A549 (cell line): ENCODE results near the gene NKAIN2. TPM values are rescaled to one million over a fixed set of nuclear protein-coding genes. Genes with fewer than 3 reads are reported as not detected.

Experiments
- ATAC-seq, 2 experiments: fragments of 200-7000 bp in 1 of 2; fragments of >200 bp in 1 of 2; cut with Nextera tagmentation in 1 of 2; cut with Tn5 transposase in 1 of 2; 3 replicates each; pipeline versions ENCODE4 v1.8.0 to v1.9.1; 2018 to 2020; ENCODE audit warnings: mild to moderate bottlenecking in 1 of 2, moderate library complexity in 1 of 2
- CTCF ChIA-PET: fragments of 300-600 bp; sonication (Branson Sonifier 250); formaldehyde crosslinking; extraction: SDS; loops from one replicate; lab custom pipeline; 2021; ENCODE audit warnings: antibody characterized with exemption, inconsistent platforms; lab: Yijun Ruan, JAX
- POLR2A ChIA-PET: fragments of 350-600 bp; formaldehyde crosslinking; extraction: SDS; loops from one replicate; lab custom pipeline; 2021; ENCODE audit warnings: antibody characterized with exemption, inconsistent platforms; lab: Yijun Ruan, JAX
- DNase-seq, 2 experiments: peaks; one replicate each; pipeline versions ENCODE4 v3.0.0 to v3.0.0-alpha.2; 2011 to 2016; ENCODE audit warnings: low read depth in 1 of 2, low spot score in 1 of 2
- FAIRE-seq: peaks from 2 replicates; lab custom pipeline; 2011; peaks lifted over from hg19 to GRCh38; lab: Jason Lieb, UNC
- H3K27ac ChIP-seq, 2 experiments: fragments of >200 bp; sonication (Bioruptor Twin); formaldehyde crosslinking; 3 replicates each; pipeline ENCODE4 v1.5.1; 2016 to 2017
- H3K4me1 ChIP-seq: fragments of >200 bp; sonication (Bioruptor Twin); formaldehyde crosslinking; 3 replicates; pipeline ENCODE4 v1.6.1; 2016
- H3K4me2 ChIP-seq: fragments of >200 bp; sonication (Bioruptor Twin); formaldehyde crosslinking; 3 replicates; pipeline ENCODE4 v1.6.1; 2016
- H3K4me3 ChIP-seq: fragments of >200 bp; sonication (Bioruptor Twin); formaldehyde crosslinking; 3 replicates; pipeline ENCODE4 v1.5.1; 2016
- H3K9me3 ChIP-seq: fragments of >200 bp; sonication (Bioruptor Twin); formaldehyde crosslinking; 3 replicates; pipeline ENCODE4 v1.6.1; 2016
- BHLHE40 ChIP-seq: IDR thresholded peaks from 2 replicates; pipeline ENCODE4 v1.6.1; 2012; ENCODE audit warnings: low read depth, low read length, inconsistent platforms
- CBX2 ChIP-seq: fragments of 200-600 bp; sonication (generic); IDR thresholded peaks from 2 replicates; pipeline ENCODE4 v1.6.1; 2016; ENCODE audit warnings: low read depth, mild to moderate bottlenecking, borderline replicate concordance
- CBX8 ChIP-seq: fragments of 200-600 bp; sonication (generic); IDR thresholded peaks from 2 replicates; pipeline ENCODE4 v1.6.1; 2016
- CHD4 ChIP-seq: fragments of 200-600 bp; sonication (generic); IDR thresholded peaks from 2 replicates; pipeline ENCODE4 v1.6.1; 2016; ENCODE audit warnings: antibody characterized with exemption, mild to moderate bottlenecking, borderline replicate concordance
- EHMT2 ChIP-seq: fragments of 200-600 bp; sonication (generic); IDR thresholded peaks from 2 replicates; pipeline ENCODE4 v1.6.1; 2016; ENCODE audit warnings: antibody characterized with exemption, low read depth, mild to moderate bottlenecking, moderate library complexity
- EP300 ChIP-seq, 2 experiments: fragments of >200 bp; sonication (Bioruptor Twin); formaldehyde crosslinking; IDR thresholded peaks; 2 replicates in 1 of 2; 3 replicates in 1 of 2; pipeline ENCODE4 v1.6.1; 2016 to 2017
- ESRRA ChIP-seq: fragments of 150-350 bp; IDR thresholded peaks from 2 replicates; pipeline ENCODE4 v1.6.1; 2014; ENCODE audit warnings: mild to moderate bottlenecking, low read length, borderline replicate concordance
- FOSB ChIP-seq: fragments of 250-450 bp; sonication (Bioruptor Pico); IDR thresholded peaks from 2 replicates; pipeline ENCODE4 v1.5.0; 2020; ENCODE audit warnings: mild to moderate bottlenecking, moderate library complexity
- FOSL2 ChIP-seq, 2 experiments: fragments of 450-650 bp in 1 of 2; fragments of >200 bp in 1 of 2; sonication (Bioruptor Twin) in 1 of 2; formaldehyde crosslinking; IDR thresholded peaks; 2 replicates each; pipeline versions ENCODE4 v1.5.0 to v1.6.1; 2016 to 2020; ENCODE audit warnings: mild to moderate bottlenecking in 1 of 2, moderate library complexity in 1 of 2
- FOXS1 ChIP-seq: fragments of 250-450 bp; sonication (Bioruptor Pico); IDR thresholded peaks from 2 replicates; pipeline ENCODE4 v1.5.0; 2020; ENCODE audit warnings: mild to moderate bottlenecking, moderate library complexity
- HOXA7 ChIP-seq: fragments of 250-450 bp; sonication (Bioruptor Pico); IDR thresholded peaks from 2 replicates; pipeline ENCODE4 v1.5.0; 2020; ENCODE audit warnings: mild to moderate bottlenecking, moderate library complexity
- JUNB ChIP-seq: fragments of >200 bp; sonication (Bioruptor Twin); formaldehyde crosslinking; IDR thresholded peaks from 2 replicates; pipeline ENCODE4 v1.6.1; 2016
- MAFK ChIP-seq: fragments of 450-650 bp; IDR thresholded peaks from 2 replicates; pipeline ENCODE4 v1.6.1; 2014; ENCODE audit not compliant: partially characterized antibody
- NFE2L2 ChIP-seq: fragments of 150-350 bp; conservative IDR thresholded peaks from 2 replicates; pipeline ENCODE4 v1.6.1; 2014; ENCODE audit warnings: low read length
- NPAS2 ChIP-seq: fragments of 250-450 bp; sonication (Bioruptor Pico); IDR thresholded peaks from 2 replicates; pipeline ENCODE4 v1.8.0; 2022; ENCODE audit warnings: mild to moderate bottlenecking, moderate library complexity, borderline replicate concordance
- NR3C1 ChIP-seq: fragments of >200 bp; sonication (Bioruptor Twin); formaldehyde crosslinking; IDR thresholded peaks from 3 replicates; pipeline ENCODE4 v1.6.1; 2017
- POLR2A ChIP-seq: IDR thresholded peaks from 2 replicates; pipeline ENCODE4 v1.6.1; 2012; ENCODE audit warnings: mild to moderate bottlenecking, low read length
- RAD21 ChIP-seq, 2 experiments: fragments of >200 bp in 1 of 2; sonication (Bioruptor Twin) in 1 of 2; formaldehyde crosslinking in 1 of 2; IDR thresholded peaks in 1 of 2; conservative IDR thresholded peaks in 1 of 2; 2 replicates in 1 of 2; 3 replicates in 1 of 2; pipeline ENCODE4 v1.6.1; 2012 to 2018; ENCODE audit warnings: inconsistent platforms in 1 of 2
- RARB ChIP-seq: fragments of 250-450 bp; sonication (Bioruptor Pico); IDR thresholded peaks from 2 replicates; pipeline ENCODE4 v1.8.0; 2021; ENCODE audit warnings: mild to moderate bottlenecking, moderate library complexity
- RCOR1 ChIP-seq: fragments of 150-350 bp; IDR thresholded peaks from 2 replicates; pipeline ENCODE4 v1.6.1; 2014; ENCODE audit warnings: antibody characterized with exemption, low read length, low read depth
- SMC3 ChIP-seq: fragments of >200 bp; sonication (Bioruptor Twin); formaldehyde crosslinking; IDR thresholded peaks from 3 replicates; pipeline ENCODE4 v1.6.1; 2018; ENCODE audit warnings: inconsistent platforms
- SREBF2 ChIP-seq: fragments of 450-650 bp; IDR thresholded peaks from 2 replicates; pipeline ENCODE4 v1.6.1; 2014; ENCODE audit warnings: mild to moderate bottlenecking, moderate library complexity
- ZC3H11A ChIP-seq: fragments of 450-650 bp; IDR thresholded peaks from 2 replicates; pipeline ENCODE4 v1.6.1; 2014; ENCODE audit warnings: antibody characterized with exemption, mild to moderate bottlenecking
- ZNF302 ChIP-seq: fragments of 250-450 bp; sonication (Bioruptor Pico); IDR thresholded peaks from 2 replicates; pipeline ENCODE4 v1.9.0; 2021; ENCODE audit warnings: inconsistent platforms, mild to moderate bottlenecking, moderate library complexity
- WGBS: methylation state at CpG from one replicate; pipeline ENCODE4 v1.1.6; 2017; ENCODE audit errors: missing lambda C conversion rate; 5-methylcytosine and 5-hydroxymethylcytosine counted together
- polyA plus RNA-seq, 4 experiments: library from polyadenylated mRNA; depleted of rRNA in 3 of 4; stranded (reverse); fragments of >200 nt; fragmentation: RNase III in 1 of 4; extraction: RNeasy Plus Mini Kit Qiagen cat#74134 plus additional on column Dnase treatment in 1 of 4; gene quantifications; 2 replicates in 3 of 4; 3 replicates in 1 of 4; pipeline ENCODE4 v1.2.3, GENCODE V29; 2011 to 2017
- TF ChIP-seq, protein P1 (sequence below): IDR thresholded peaks from 2 replicates; pipeline ENCODE4 v1.6.1; 2012
- TF ChIP-seq, protein P2 (sequence below): IDR thresholded peaks from 2 replicates; pipeline ENCODE4 v1.6.1; 2012; ENCODE audit warnings: low read depth, borderline replicate concordance
- TF ChIP-seq, protein P3 (sequence below): fragments of >200 bp; sonication (Bioruptor Twin); formaldehyde crosslinking; IDR thresholded peaks from 3 replicates; pipeline ENCODE4 v1.5.1; 2016
- TF ChIP-seq, protein P4 (sequence below): fragments of 250-450 bp; sonication (Bioruptor Pico); IDR thresholded peaks from 2 replicates; pipeline ENCODE4 v1.5.0; 2021; ENCODE audit warnings: mild to moderate bottlenecking, moderate library complexity, borderline replicate concordance

The NKAIN2 gene
- polyA plus RNA-seq, 2 of the 4 experiments (the other 2 are of a cell fraction) = not detected

DNA sequence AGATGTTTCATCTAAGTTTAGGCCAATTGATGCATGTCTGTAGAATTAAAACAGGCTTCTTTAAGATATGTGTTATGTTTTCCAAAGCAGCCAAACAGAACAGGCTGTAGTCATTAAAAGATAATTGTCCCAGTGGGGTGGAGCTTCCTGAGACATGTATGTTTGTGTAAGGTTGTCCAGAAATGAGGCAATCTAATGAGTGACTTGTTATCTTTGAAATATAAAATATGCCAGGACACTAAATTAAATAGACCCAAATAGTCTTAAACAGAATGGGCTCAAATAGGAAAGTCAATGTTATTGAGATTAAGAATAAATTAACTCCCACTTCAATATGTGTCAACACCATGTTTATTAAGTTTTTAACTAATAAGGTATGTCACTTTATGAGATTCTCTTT lies 953.9 kb downstream of the NKAIN2 start:
- no peak for FAIRE-seq
- H3K9me3 ChIP-seq = no peaks in the 10 kb centered on the region
- no peak overlapping the region for H3K4me2 ChIP-seq
- CTCF ChIA-PET = no interaction called here
- POLR2A ChIA-PET = no interaction called here
- H3K4me3 ChIP-seq = no peak overlapping the region
- TF ChIP-seq FOSL2 (IDR thresholded peaks at IDR 0.05) (no peak), FOSL2 (CRISPR knock-in tag; IDR thresholded peaks at IDR 0.05) (no peak), POLR2A (no peak), JUNB (no peak), RARB (CRISPR knock-in tag) (no peak), HOXA7 (CRISPR knock-in tag) (no peak), CHD4 (no peak), ESRRA (no peak), MAFK (no peak), FOSB (CRISPR knock-in tag) (no peak), ZNF302 (CRISPR knock-in tag) (no peak), RCOR1 (no peak), NPAS2 (CRISPR knock-in tag) (no peak), NR3C1 (no peak)
- TF ChIP-seq, protein P1, sequence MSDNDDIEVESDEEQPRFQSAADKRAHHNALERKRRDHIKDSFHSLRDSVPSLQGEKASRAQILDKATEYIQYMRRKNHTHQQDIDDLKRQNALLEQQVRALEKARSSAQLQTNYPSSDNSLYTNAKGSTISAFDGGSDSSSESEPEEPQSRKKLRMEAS = no peak
- TF ChIP-seq, protein P2, sequence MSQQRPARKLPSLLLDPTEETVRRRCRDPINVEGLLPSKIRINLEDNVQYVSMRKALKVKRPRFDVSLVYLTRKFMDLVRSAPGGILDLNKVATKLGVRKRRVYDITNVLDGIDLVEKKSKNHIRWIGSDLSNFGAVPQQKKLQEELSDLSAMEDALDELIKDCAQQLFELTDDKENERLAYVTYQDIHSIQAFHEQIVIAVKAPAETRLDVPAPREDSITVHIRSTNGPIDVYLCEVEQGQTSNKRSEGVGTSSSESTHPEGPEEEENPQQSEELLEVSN = no peak
- TF ChIP-seq, protein P3, sequence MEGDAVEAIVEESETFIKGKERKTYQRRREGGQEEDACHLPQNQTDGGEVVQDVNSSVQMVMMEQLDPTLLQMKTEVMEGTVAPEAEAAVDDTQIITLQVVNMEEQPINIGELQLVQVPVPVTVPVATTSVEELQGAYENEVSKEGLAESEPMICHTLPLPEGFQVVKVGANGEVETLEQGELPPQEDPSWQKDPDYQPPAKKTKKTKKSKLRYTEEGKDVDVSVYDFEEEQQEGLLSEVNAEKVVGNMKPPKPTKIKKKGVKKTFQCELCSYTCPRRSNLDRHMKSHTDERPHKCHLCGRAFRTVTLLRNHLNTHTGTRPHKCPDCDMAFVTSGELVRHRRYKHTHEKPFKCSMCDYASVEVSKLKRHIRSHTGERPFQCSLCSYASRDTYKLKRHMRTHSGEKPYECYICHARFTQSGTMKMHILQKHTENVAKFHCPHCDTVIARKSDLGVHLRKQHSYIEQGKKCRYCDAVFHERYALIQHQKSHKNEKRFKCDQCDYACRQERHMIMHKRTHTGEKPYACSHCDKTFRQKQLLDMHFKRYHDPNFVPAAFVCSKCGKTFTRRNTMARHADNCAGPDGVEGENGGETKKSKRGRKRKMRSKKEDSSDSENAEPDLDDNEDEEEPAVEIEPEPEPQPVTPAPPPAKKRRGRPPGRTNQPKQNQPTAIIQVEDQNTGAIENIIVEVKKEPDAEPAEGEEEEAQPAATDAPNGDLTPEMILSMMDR = no peak
- ATAC-seq = no peak
- H3K27ac ChIP-seq = no peak overlapping the region
- H3K4me1 ChIP-seq = no peaks in the 10 kb centered on the region
- no peak for DNase-seq

DNA sequence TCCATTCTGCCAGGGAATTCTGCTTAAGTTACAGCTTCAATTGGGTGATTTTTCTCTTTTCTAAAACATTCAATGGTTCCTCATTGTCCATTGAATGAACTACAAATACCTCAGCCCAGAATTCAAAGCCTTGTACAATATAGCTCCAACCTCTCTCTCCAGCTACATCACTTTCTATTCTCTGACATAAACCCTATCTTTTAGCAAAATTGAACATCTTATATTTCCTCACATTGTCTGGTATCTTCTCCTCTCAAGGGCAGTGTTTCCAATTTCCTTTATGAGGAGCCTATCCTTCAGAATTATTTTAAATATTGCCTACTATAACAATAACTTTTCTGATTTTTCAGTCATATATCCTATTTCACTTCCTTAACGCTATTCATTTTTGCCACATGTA lies 955.0 kb downstream of the NKAIN2 start:
- no peak for DNase-seq
- WGBS = 8% methylated on average over 1 of the region's 1 CpG
- no peaks in the 10 kb centered on the region for H3K4me1 ChIP-seq
- H3K9me3 ChIP-seq = no peaks in the 10 kb centered on the region
- H3K4me2 ChIP-seq = no peak overlapping the region
- ChIA-PET POLR2A (no interaction called here), CTCF (no interaction called here)
- H3K27ac ChIP-seq = no peak overlapping the region
- no peak overlapping the region for H3K4me3 ChIP-seq
- no peak for ATAC-seq
- TF ChIP-seq ESRRA = no peak
- TF ChIP-seq CBX8 = no peak
- no peak for FAIRE-seq

DNA sequence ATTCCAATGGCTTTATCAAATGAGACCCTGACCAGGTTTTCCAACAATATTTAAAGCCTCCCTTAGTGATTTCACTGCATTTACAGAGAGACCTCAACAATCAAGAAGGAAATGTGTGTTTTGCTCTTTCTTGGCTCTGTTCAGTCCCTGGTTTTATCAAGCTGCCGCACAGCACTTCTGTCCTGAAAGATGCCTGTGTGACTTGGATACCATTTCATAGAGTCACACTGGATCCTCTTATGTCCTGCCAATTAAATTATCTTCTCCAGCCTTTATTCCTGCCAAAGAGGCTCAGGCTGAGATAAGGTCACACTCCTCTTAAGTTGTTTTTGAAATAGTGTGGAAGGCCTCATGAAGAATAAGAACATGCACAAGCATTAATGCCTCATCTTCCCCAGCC lies 961.6 kb downstream of the NKAIN2 start:
- CTCF ChIA-PET = no interaction called here

DNA sequence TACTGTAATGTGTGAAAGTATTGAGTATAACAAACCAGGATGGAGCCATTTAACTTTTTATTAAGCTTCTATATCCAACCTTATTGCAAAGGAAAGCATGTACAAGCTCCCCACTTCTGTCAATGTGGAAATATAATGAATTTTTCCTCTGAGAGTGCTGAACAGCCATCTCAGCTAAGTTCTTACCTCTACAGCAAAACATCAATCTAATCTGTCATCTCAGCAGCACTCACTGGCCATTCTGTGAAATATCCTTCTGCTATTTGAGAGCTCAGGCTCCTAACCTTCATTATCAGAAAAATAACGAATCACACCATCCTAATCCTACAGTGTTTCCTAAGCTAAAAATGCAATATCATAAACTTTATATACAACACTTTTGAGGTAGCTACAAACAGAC lies 964.6 kb downstream of the NKAIN2 start:
- Histone ChIP-seq H3K4me2 (no peak overlapping the region), H3K9me3 (no peaks in the 10 kb centered on the region), H3K4me3 (no peak overlapping the region), H3K27ac (no peak overlapping the region), H3K4me1 (no peaks in the 10 kb centered on the region)
- POLR2A ChIA-PET = no interaction called here
- ATAC-seq (no peak), DNase-seq (no peak), FAIRE-seq (no peak)
- WGBS = 5% methylated on average over 1 of the region's 1 CpG
- no peak for TF ChIP-seq RCOR1
- TF ChIP-seq FOSL2 (IDR thresholded peaks at IDR 0.05) = no peak
- TF ChIP-seq FOSL2 (CRISPR knock-in tag; IDR thresholded peaks at IDR 0.05) = no peak
- no peak for TF ChIP-seq EP300 (IDR thresholded peaks at IDR 0.05)
- no peak for TF ChIP-seq JUNB
- TF ChIP-seq SREBF2 = no peak
- TF ChIP-seq MAFK = no peak
- TF ChIP-seq ZC3H11A = no peak
- TF ChIP-seq CBX2 = no peak
- no peak for TF ChIP-seq POLR2A
- TF ChIP-seq HOXA7 (CRISPR knock-in tag) = no peak
- no peak for TF ChIP-seq CHD4
- no peak for TF ChIP-seq SMC3
- TF ChIP-seq, protein P4, sequence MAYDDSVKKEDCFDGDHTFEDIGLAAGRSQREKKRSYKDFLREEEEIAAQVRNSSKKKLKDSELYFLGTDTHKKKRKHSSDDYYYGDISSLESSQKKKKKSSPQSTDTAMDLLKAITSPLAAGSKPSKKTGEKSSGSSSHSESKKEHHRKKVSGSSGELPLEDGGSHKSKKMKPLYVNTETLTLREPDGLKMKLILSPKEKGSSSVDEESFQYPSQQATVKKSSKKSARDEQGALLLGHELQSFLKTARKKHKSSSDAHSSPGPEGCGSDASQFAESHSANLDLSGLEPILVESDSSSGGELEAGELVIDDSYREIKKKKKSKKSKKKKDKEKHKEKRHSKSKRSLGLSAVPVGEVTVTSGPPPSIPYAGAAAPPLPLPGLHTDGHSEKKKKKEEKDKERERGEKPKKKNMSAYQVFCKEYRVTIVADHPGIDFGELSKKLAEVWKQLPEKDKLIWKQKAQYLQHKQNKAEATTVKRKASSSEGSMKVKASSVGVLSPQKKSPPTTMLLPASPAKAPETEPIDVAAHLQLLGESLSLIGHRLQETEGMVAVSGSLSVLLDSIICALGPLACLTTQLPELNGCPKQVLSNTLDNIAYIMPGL = no peak
- no peak for TF ChIP-seq NFE2L2
- CTCF ChIA-PET = no interaction called here

More for the DNA sequence above, 961.6 kb downstream of the NKAIN2 start:
- no peak overlapping the region for H3K27ac ChIP-seq
- POLR2A ChIA-PET = no interaction called here
- H3K9me3 ChIP-seq = no peaks in the 10 kb centered on the region
- no peak for DNase-seq
- TF ChIP-seq BHLHE40 (no peak), RARB (CRISPR knock-in tag) (no peak), SREBF2 (no peak), FOXS1 (no peak), CBX2 (no peak), RAD21 (conservative IDR thresholded peaks at IDR 0.05 in 1 of 2, IDR thresholded peaks at IDR 0.05 in 1 of 2) (no peak), EHMT2 (no peak)
- FAIRE-seq = no peak
- no peak overlapping the region for H3K4me3 ChIP-seq
- no peak overlapping the region for H3K4me2 ChIP-seq
- WGBS = 87% methylated on average over 1 of the region's 1 CpG
- no peak for ATAC-seq
- no peaks in the 10 kb centered on the region for H3K4me1 ChIP-seq
